ENCODE data around the gene CFI.

The CFI gene

GRCh38 chr4:109815151-109816081, 13.6 kb upstream of the CFI start, which contains the start of gene GAR1:
TSS of gene GAR1 (plus strand) at chr4:109815762. CDS start at chr4:109816165, 403 bp downstream.
- TF ChIP-seq, protein P1, sequence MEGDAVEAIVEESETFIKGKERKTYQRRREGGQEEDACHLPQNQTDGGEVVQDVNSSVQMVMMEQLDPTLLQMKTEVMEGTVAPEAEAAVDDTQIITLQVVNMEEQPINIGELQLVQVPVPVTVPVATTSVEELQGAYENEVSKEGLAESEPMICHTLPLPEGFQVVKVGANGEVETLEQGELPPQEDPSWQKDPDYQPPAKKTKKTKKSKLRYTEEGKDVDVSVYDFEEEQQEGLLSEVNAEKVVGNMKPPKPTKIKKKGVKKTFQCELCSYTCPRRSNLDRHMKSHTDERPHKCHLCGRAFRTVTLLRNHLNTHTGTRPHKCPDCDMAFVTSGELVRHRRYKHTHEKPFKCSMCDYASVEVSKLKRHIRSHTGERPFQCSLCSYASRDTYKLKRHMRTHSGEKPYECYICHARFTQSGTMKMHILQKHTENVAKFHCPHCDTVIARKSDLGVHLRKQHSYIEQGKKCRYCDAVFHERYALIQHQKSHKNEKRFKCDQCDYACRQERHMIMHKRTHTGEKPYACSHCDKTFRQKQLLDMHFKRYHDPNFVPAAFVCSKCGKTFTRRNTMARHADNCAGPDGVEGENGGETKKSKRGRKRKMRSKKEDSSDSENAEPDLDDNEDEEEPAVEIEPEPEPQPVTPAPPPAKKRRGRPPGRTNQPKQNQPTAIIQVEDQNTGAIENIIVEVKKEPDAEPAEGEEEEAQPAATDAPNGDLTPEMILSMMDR (IDR thresholded peaks at IDR 0.05; ENCODE audit: low read depth, low read length): no peak
- peak within 1 kb of the TSS; percentile 97 for H3K4me3 ChIP-seq (ENCODE audit: low read depth, low read length)

- TF ChIP-seq, protein P1 (IDR thresholded peaks at IDR 0.05; ENCODE audit: low read depth, low read length): no peak
- H3K4me3 ChIP-seq (ENCODE audit: low read depth, low read length): no peak overlapping the region
Observed at GRCh38 chr4:109811707-109812106, 9.9 kb upstream of the CFI start.

- no peak overlapping the region for H3K4me3 ChIP-seq (ENCODE audit: low read depth, low read length)
- TF ChIP-seq, protein P1 (IDR thresholded peaks at IDR 0.05; ENCODE audit: low read depth, low read length): no peak
Observed at GRCh38 chr4:109810552-109811387, 9.0 kb upstream of the CFI start.

DNA sequence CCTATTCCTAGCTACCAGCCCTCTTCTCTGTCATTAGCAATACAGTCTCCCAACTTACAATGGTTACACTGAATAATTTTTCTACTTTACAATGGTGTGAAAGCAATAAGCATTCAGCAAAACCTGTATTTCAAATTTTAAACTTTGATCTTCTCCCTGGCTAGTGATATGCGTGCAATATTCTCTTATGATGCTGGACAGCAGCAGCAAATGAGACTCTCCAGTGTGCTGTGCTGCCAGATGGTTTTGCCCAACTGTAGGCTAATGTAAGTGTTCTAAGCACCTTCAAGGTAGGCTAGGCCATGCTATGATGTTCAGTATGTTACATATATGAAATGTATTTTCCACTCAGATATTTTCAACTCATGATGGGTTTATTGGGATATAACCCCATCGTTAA, 7.9 kb upstream of the CFI start:
- H3K4me3 ChIP-seq (ENCODE audit: low read depth, low read length): no peak overlapping the region
- TF ChIP-seq, protein P1 (IDR thresholded peaks at IDR 0.05; ENCODE audit: low read depth, low read length): no peak

- TF ChIP-seq, protein P1 (IDR thresholded peaks at IDR 0.05; ENCODE audit: low read depth, low read length): no peak
- H3K4me3 ChIP-seq (ENCODE audit: low read depth, low read length): no peak overlapping the region
Observed at GRCh38 chr4:109803924-109804571, 2.2 kb upstream of the CFI start.

DNA sequence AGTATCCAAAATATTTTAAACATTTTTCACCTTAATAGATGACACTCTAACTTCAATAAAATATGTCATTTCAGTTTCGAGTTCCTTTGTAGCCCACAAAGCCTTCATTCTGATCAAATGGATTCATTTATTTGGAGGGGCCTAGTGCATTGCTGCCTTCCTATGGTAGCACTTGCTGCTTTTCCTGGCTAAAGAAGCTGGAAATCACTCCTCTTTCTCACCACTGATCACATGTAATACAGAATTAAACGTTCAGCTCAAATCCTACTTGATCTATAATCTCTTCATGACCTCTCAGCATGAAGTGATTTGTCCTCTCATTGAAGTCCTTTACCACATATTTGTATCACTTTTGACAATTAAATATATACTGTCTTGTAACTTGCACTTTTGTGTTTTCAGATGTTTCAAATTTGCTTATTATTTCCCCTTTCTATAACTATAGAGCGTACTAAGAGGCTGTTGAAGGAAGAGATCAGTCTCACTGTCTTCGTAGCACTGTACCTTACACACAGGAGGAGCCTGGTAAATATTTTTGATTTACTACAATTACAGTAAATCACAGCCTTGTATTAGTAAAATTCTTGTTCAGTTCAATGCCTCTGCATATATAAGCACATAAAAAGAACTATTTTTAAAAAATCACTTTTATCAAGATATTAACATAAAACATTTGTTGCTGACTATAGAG, 555 bp downstream of the CFI start:
- TF ChIP-seq, protein P1 (IDR thresholded peaks at IDR 0.05; ENCODE audit: low read depth, low read length): no peak

More for the DNA sequence above, 555 bp downstream of the CFI start:
- H3K4me3 ChIP-seq (ENCODE audit: low read depth, low read length): no peak overlapping the region
